Prostate gland (tissue), 2 donors: Measurements from ENCODE around the gene ONECUT1. TPM values are rescaled to one million over a fixed set of nuclear protein-coding genes. Genes with fewer than 3 reads are reported as not detected.

Source experiments
- DNase-seq: peaks from one replicate; pipeline ENCODE4 v3.0.0-alpha.2; 2019; ENCODE audit warnings: low spot score
- H3K27ac ChIP-seq, 2 donors: fragments of 200-600 bp; sonication (generic); 2 replicates each; pipeline ENCODE4 v1.5.1; 2017 to 2019
- H3K27me3 ChIP-seq: fragments of 200-600 bp; sonication (generic); replicated peaks from 2 replicates; pipeline ENCODE4 v1.5.1; 2019; ENCODE audit not compliant: insufficient read depth
- H3K36me3 ChIP-seq, 2 donors: fragments of 200-600 bp; sonication (generic); 1 replicate in 1 of 2; 2 replicates in 1 of 2; pipeline versions ENCODE4 v1.5.1 to v1.8.1; 2017 to 2019
- H3K4me1 ChIP-seq: fragments of 200-600 bp; sonication (generic); replicated peaks from 2 replicates; pipeline ENCODE4 v1.5.1; 2019
- H3K4me3 ChIP-seq, 2 donors: fragments of 200-600 bp; sonication (generic); 2 replicates each; pipeline ENCODE4 v1.5.1; 2017 to 2019
- H3K9me3 ChIP-seq: fragments of 200-600 bp; sonication (generic); 2 replicates; pipeline ENCODE4 v1.5.1; 2017
- CTCF ChIP-seq, 4 experiments: fragments of 200-600 bp in 2 of 4; fragments of 450-650 bp in 2 of 4; sonication (generic) in 2 of 4; IDR thresholded peaks; 1 replicate in 3 of 4; 2 replicates in 1 of 4; pipeline ENCODE4 v1.5.1; 2016 to 2019; ENCODE audit warnings: antibody characterized with exemption in 4 of 4, mild to moderate bottlenecking in 2 of 4, moderate library complexity in 2 of 4
- POLR2A ChIP-seq: fragments of 450-650 bp; IDR thresholded peaks from one replicate; pipeline ENCODE4 v1.6.1; 2016; ENCODE audit warnings: antibody characterized with exemption, mild to moderate bottlenecking
- POLR2AphosphoS5 ChIP-seq: sonication (generic); formaldehyde crosslinking; IDR thresholded peaks from one replicate; pipeline ENCODE4 v1.6.1; 2017; ENCODE audit warnings: antibody characterized with exemption
- WGBS: methylation state at CpG from one replicate; pipeline ENCODE4 v1.1.5; 2018; 5-methylcytosine and 5-hydroxymethylcytosine counted together
- intact Hi-C: fragments of 100-400 bp; cut with DNase I; formaldehyde crosslinking; loops from one replicate; pipeline ENCODE4 v1.14.2; 2022
- total RNA-seq, 2 donors: library from RNA; depleted of rRNA; stranded (reverse); fragments of >200 nt; gene quantifications; one replicate each; pipeline ENCODE4 v1.1.0, GENCODE V29; 2016

Gene ONECUT1
- total RNA-seq, 2 donors from 2014 or later, result 1.3 TPM; not detected in 1

DNA sequence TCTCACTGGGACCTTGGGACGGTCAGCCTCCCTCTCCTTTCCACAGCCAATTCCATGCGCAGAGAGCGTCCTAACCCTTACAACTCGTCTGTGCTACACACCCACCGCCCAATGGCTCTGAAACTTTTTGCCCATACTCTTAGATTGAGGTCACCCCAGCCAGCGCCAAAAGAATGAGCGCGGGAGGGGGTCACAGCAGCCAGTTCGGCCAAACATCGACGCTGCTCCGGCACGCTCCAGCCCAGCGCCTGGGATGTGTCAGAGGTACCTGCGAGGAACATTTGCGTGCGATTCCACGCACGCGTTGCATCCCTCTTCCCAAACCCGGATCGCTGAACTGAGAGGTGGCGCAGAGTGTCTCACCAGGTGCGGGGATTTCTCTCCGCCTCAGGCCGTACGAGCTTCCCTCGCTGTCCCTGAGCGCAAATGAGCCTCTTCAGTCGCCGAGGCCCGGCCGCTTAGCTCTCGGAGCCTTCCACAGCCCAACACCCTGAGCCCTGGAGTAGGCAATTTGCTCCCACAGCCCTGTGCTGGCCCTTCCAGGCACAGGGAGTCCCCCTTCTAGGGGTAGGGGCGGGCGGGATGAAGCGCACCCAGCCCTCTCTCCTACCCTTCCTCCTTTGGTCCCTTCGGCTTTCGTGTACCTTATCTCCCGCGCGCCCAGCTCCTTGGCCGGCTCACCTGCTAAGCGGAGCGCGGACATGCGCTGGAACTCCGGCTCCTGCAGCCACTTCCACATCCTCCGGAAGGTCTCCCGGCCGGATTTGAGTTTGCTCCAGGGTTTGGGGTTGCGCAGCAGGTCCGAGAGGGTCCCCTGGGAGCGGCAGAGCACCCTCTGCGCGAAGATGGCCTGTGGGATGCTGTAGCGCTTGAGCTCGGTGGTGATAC is 1.8 kb downstream of the ONECUT1 start:
- Histone ChIP-seq H3K4me1 (peaks cover 5% of the 10 kb centered on the region), H3K27me3 (peaks cover 58% of the 10 kb centered on the region), H3K36me3 (no peaks in the 10 kb centered on the region), H3K27ac (no peak overlapping the region), H3K9me3 (no peaks in the 10 kb centered on the region), H3K4me3 (no peak overlapping the region)
- TF ChIP-seq CTCF (IDR thresholded peaks at IDR 0.05) (no peak), POLR2A (no peak), POLR2AphosphoS5 (no peak)
- intact Hi-C loops, result no loop called here
- DNase-seq, result no peak
- WGBS, result 4% methylated on average over 54 of the region's 58 CpGs

DNA sequence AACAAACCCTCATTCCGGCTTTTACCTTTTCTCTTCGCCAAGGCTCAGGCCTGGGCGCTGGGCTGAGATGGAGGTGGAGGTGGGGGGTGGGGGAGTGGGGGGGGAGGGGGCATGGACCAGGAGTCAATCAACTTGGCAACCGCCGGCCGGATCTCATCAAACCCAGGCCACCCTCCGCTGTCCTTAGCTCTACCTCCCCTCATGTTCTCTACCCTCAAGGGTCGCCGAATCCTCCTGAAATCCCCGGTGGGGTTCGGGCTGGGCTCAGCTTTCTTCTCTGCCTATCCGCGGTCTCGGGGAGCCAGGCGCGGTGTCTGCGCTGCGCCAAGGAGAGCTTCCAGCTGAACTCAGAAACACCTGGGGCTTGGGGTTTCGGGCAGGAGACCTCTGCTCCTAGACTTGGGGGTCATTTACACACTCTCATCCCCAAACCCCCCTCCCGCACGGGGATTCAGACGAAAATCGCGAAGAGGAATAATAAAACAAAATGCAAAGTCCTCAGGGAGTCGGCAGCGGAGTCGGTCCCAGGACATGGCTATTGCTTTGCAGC is 2.5 kb downstream of the ONECUT1 start:
- Histone ChIP-seq H3K4me1 (peaks cover 5% of the 10 kb centered on the region), H3K9me3 (no peaks in the 10 kb centered on the region), H3K27ac (no peak overlapping the region), H3K36me3 (no peaks in the 10 kb centered on the region), H3K4me3 (no peak overlapping the region), H3K27me3 (peaks cover 58% of the 10 kb centered on the region)
- DNase-seq, result no peak
- 4% methylated on average over 27 of the region's 27 CpGs for WGBS
- intact Hi-C loops, result no loop called here
- no peak for TF ChIP-seq CTCF (IDR thresholded peaks at IDR 0.05)
- no peak for TF ChIP-seq POLR2A
- TF ChIP-seq POLR2AphosphoS5, result no peak

DNA sequence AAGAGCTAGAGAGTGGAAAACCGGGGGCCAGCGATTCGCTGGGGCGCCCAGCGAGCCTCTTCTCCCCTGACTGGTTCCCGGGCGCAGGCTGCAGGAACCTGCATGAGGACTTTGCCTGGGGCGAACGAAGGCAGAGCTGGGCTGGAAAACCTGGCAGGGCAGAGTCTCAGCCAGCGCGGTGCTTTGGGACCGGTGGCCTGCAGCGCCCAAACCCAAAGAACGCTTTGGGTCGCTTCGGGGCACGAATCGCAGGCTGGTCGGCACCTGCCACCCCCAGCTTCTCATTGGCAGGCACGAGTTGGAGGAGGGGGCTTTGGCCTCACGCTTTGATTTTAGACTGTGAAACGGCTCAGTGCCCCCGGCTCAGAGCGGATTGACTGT is 3.0 kb downstream of the ONECUT1 start:
- intact Hi-C loops, result no loop called here
- 2% methylated on average over 18 of the region's 24 CpGs for WGBS
- Histone ChIP-seq H3K27ac (no peak overlapping the region), H3K27me3 (peaks cover 58% of the 10 kb centered on the region), H3K9me3 (no peaks in the 10 kb centered on the region), H3K36me3 (no peaks in the 10 kb centered on the region), H3K4me1 (peaks cover 5% of the 10 kb centered on the region), H3K4me3 (no peak overlapping the region)
- no peak for DNase-seq
- TF ChIP-seq POLR2A, result no peak
- no peak for TF ChIP-seq POLR2AphosphoS5
- TF ChIP-seq CTCF (IDR thresholded peaks at IDR 0.05), result no peak

DNA sequence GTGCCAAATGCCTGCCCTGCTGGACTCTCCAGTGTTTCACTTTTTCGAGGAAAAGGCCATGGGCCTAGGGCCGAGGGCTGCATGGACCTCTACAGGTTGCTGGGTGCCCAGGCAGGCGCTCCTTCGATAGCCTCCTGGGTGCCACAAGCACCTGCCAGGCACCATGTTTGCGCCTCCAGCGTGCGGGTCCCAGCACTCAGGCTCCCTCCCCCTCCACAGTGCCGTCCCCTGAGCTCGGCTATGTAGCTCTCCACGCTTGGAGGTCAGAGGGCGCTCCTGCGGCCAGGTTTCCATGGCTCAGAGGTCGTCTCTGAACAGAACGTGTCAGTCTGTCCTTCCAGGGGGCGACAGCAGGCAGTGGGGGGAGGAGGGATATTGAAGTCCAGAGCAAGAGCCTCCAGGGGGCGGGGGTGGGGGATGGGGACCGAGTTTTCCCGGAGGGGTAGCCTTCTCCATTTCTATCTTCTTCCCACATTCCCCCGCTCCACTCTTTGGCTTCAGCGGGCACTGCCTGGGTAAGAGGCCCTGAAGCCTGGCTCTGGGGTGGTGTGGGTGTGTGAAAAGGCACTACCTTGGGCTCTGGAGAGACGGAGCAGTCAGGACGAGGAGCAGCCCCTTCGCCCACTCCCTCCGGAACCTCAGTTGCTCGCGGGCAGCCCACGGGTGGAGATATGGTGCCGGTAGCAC is 3.6 kb downstream of the ONECUT1 start:
- 5% methylated on average over 24 of the region's 28 CpGs for whole genome bisulfite sequencing
- Histone ChIP-seq H3K4me3 (no peak overlapping the region), H3K27me3 (peaks cover 58% of the 10 kb centered on the region), H3K27ac (no peak overlapping the region), H3K9me3 (no peaks in the 10 kb centered on the region), H3K4me1 (peaks cover 5% of the 10 kb centered on the region), H3K36me3 (no peaks in the 10 kb centered on the region)
- no peak for DNase-seq
- no peak for TF ChIP-seq POLR2AphosphoS5
- TF ChIP-seq CTCF (IDR thresholded peaks at IDR 0.05), result no peak
- TF ChIP-seq POLR2A, result no peak
- intact Hi-C loops, result no loop called here
